Uterine smooth muscle cell (primary cell): Measurements from ENCODE around the gene ESD. TPM values are rescaled to one million over a fixed set of nuclear protein-coding genes. Genes with fewer than 3 reads are reported as not detected.

Experiments used
- total RNA-seq: library from RNA; depleted of rRNA; stranded (reverse); fragments of >200 nt; gene quantifications from 2 replicates; pipeline ENCODE4 v1.2.3, GENCODE V29; 2014

The ESD gene
- total RNA-seq, result 101 and 108 TPM in 2 replicates

GRCh38 chr13:46796515-46797474 lies at the start of gene ESD:
ESD (minus strand) TSS chr13:46797161; CDS start chr13:46791413, 5,748 bp downstream.

Other genes starting within 250 kb of the ESD start
- gene LRCH1, start 244.0 kb downstream of the ESD start, total RNA-seq, result 9.2 and 10.4 TPM in 2 replicates
- under 0.01 and 0.50 TPM in 2 replicates for gene HTR2A, start 99.9 kb upstream of the ESD start, total RNA-seq